Measurements from ENCODE around the gene PDGFD. TPM values are rescaled to one million over a fixed set of nuclear protein-coding genes. Genes with fewer than 3 reads are reported as not detected.

The PDGFD gene
- total and polyA plus RNA-seq, 2 donors (not counting 1 experiment from before 2014, with no cell fraction given), result 0.07 to 0.71 TPM

GRCh38 chr11:103920933-103921332 lies 243.0 kb downstream of the PDGFD start:
- intact Hi-C loops (cut with micrococcal nuclease), result no loop called here
- no peaks in the 10 kb centered on the region for H4K20me1 ChIP-seq (ENCODE audit: control insufficient read depth, insufficient read depth, low read length, poor library complexity, severe bottlenecking)
- H3K9me3 ChIP-seq (ENCODE audit: control extremely low read depth in 1 of 3, control insufficient read depth in 2 of 3, insufficient read depth in 1 of 3, low read length in 2 of 3), result no peaks in the 10 kb centered on the region
- no peak for TF ChIP-seq CTCF (IDR thresholded peaks at IDR 0.05)
- TF ChIP-seq EZH2 (IDR thresholded peaks at IDR 0.05; ENCODE audit: borderline replicate concordance, insufficient read depth, low read depth, low read length, poor library complexity, severe bottlenecking), result no peak
- Mint-ChIP-seq H3K9me3 (ENCODE audit: insufficient read depth) (no peaks in the 10 kb centered on the region), H3K27ac (no peak overlapping the region), H3K4me3 (no peak overlapping the region), H3K4me1 (peaks cover 2% of the 10 kb centered on the region), H3K27me3 (no peaks in the 10 kb centered on the region)
- H3K9ac ChIP-seq (ENCODE audit: low read length), result no peak overlapping the region
- CTCF ChIA-PET, result no interaction called here
- ATAC-seq (ENCODE audit: low read depth), result no peak
- H3K4me2 ChIP-seq (replicated peaks; ENCODE audit: low read depth, low read length, poor library complexity, severe bottlenecking), result no peak overlapping the region
- H3K36me3 ChIP-seq (replicated peaks in 1 of 2; ENCODE audit: control extremely low read depth in 1 of 2, control insufficient read depth in 1 of 2, extremely low read depth in 1 of 2, insufficient read depth in 2 of 2, low read length in 1 of 2), result no peaks in the 10 kb centered on the region
- no peak overlapping the region for H3K4me3 ChIP-seq (ENCODE audit: control extremely low read depth in 1 of 5, extremely low read depth in 1 of 5, insufficient read depth in 1 of 5, low read depth in 2 of 5, low read length in 4 of 5)
- no peaks in the 10 kb centered on the region for H3K4me1 ChIP-seq (ENCODE audit: control insufficient read depth in 2 of 2, insufficient read depth in 2 of 2, low read length in 2 of 2)
- H3K27ac ChIP-seq (ENCODE audit: low read length in 2 of 2), result no peak overlapping the region
- no peaks in the 10 kb centered on the region for H3K79me2 ChIP-seq (ENCODE audit: control insufficient read depth, insufficient read depth, low read length)
- H2AFZ ChIP-seq (ENCODE audit: insufficient read depth, low read depth, low read length, poor library complexity, severe bottlenecking), result no peak overlapping the region
- H3K27me3 ChIP-seq (replicated peaks in 1 of 4; ENCODE audit: control extremely low read depth in 1 of 4, control insufficient read depth in 3 of 4, insufficient read depth in 4 of 4, low read length in 3 of 4), result no peaks in the 10 kb centered on the region
- POLR2A ChIA-PET, result no interaction called here
- DNase-seq, result no peak

GRCh38 chr11:103920449-103920848 lies 243.5 kb downstream of the PDGFD start:
- Histone ChIP-seq H3K27ac (ENCODE audit: low read length in 2 of 2) (no peak overlapping the region), H3K4me3 (ENCODE audit: control extremely low read depth in 1 of 5, extremely low read depth in 1 of 5, insufficient read depth in 1 of 5, low read depth in 2 of 5, low read length in 4 of 5) (no peak overlapping the region), H3K9ac (ENCODE audit: low read length) (no peak overlapping the region), H2AFZ (ENCODE audit: insufficient read depth, low read depth, low read length, poor library complexity, severe bottlenecking) (no peak overlapping the region), H3K36me3 (replicated peaks in 1 of 2; ENCODE audit: control extremely low read depth in 1 of 2, control insufficient read depth in 1 of 2, extremely low read depth in 1 of 2, insufficient read depth in 2 of 2, low read length in 1 of 2) (no peaks in the 10 kb centered on the region), H3K4me2 (replicated peaks; ENCODE audit: low read depth, low read length, poor library complexity, severe bottlenecking) (no peak overlapping the region), H3K79me2 (ENCODE audit: control insufficient read depth, insufficient read depth, low read length) (no peaks in the 10 kb centered on the region), H4K20me1 (ENCODE audit: control insufficient read depth, insufficient read depth, low read length, poor library complexity, severe bottlenecking) (no peaks in the 10 kb centered on the region), H3K27me3 (replicated peaks in 1 of 4; ENCODE audit: control extremely low read depth in 1 of 4, control insufficient read depth in 3 of 4, insufficient read depth in 4 of 4, low read length in 3 of 4) (no peaks in the 10 kb centered on the region), H3K9me3 (ENCODE audit: control extremely low read depth in 1 of 3, control insufficient read depth in 2 of 3, insufficient read depth in 1 of 3, low read length in 2 of 3) (no peaks in the 10 kb centered on the region), H3K4me1 (ENCODE audit: control insufficient read depth in 2 of 2, insufficient read depth in 2 of 2, low read length in 2 of 2) (no peaks in the 10 kb centered on the region)
- ATAC-seq (ENCODE audit: low read depth), result no peak
- WGBS (ENCODE audit: insufficient coverage), result 75% methylated on average over 1 of the region's 1 CpG
- POLR2A ChIA-PET, result no interaction called here
- intact Hi-C loops (cut with micrococcal nuclease), result no loop called here
- TF ChIP-seq CTCF (IDR thresholded peaks at IDR 0.05) (no peak), EZH2 (IDR thresholded peaks at IDR 0.05; ENCODE audit: borderline replicate concordance, insufficient read depth, low read depth, low read length, poor library complexity, severe bottlenecking) (no peak)
- CTCF ChIA-PET, result no interaction called here
- H3K4me3 Mint-ChIP-seq, result no peak overlapping the region
- peaks cover 2% of the 10 kb centered on the region for H3K4me1 Mint-ChIP-seq
- no peaks in the 10 kb centered on the region for H3K9me3 Mint-ChIP-seq (ENCODE audit: insufficient read depth)
- DNase-seq, result no peak
- H3K27me3 Mint-ChIP-seq, result no peaks in the 10 kb centered on the region
- no peak overlapping the region for H3K27ac Mint-ChIP-seq

All from B cell (primary cell).